Lung (tissue), 12 donors: Measurements from ENCODE around the gene METTL21C. TPM values are rescaled to one million over a fixed set of nuclear protein-coding genes. Genes with fewer than 3 reads are reported as not detected.

Source experiments
- ATAC-seq: fragments of 200-7000 bp; cut with Tn5 transposase; one replicate; pipeline ENCODE4 v1.9.1; 2020; ENCODE audit warnings: moderate number of reproducible peaks; ENCODE audit not compliant: insufficient read depth, low FRiP score
- DNase-seq, 3 donors: peaks; one replicate each; pipeline ENCODE4 v3.0.0-alpha.2; 2013 to 2017
- H3K27ac ChIP-seq, 2 donors: one replicate each; pipeline ENCODE4 v1.5.1; 2013; ENCODE audit warnings: mild to moderate bottlenecking in 2 of 2, moderate library complexity in 2 of 2, control low read depth in 1 of 2, inconsistent platforms in 1 of 2, low read depth in 1 of 2, low read length in 1 of 2
- H3K27me3 ChIP-seq, 3 donors: one replicate each; pipeline ENCODE4 v1.5.1; 2013; ENCODE audit warnings: low read length in 2 of 3; ENCODE audit not compliant: control insufficient read depth in 3 of 3, insufficient read depth in 3 of 3
- H3K36me3 ChIP-seq, 4 donors: one replicate each; pipeline ENCODE4 v1.5.1; 2013; ENCODE audit warnings: low read length in 4 of 4, mild to moderate bottlenecking in 1 of 4, moderate library complexity in 1 of 4; ENCODE audit not compliant: control insufficient read depth in 4 of 4, insufficient read depth in 4 of 4
- H3K4me1 ChIP-seq, 5 donors: one replicate each; pipeline ENCODE4 v1.5.1; 2013; ENCODE audit warnings: low read length in 5 of 5, mild to moderate bottlenecking in 2 of 5, moderate library complexity in 1 of 5; ENCODE audit not compliant: control insufficient read depth in 5 of 5, insufficient read depth in 5 of 5
- H3K4me3 ChIP-seq: one replicate; pipeline ENCODE4 v1.5.1; 2013; ENCODE audit warnings: mild to moderate bottlenecking, control low read depth, moderate library complexity
- H3K9ac ChIP-seq, 2 donors: one replicate each; pipeline ENCODE4 v1.5.1; 2013; ENCODE audit warnings: low read length in 2 of 2, control low read depth in 1 of 2; ENCODE audit not compliant: insufficient read depth in 1 of 2
- H3K9me3 ChIP-seq, 4 donors: one replicate each; pipeline ENCODE4 v1.5.1; 2013; ENCODE audit warnings: low read length in 3 of 4, mild to moderate bottlenecking in 1 of 4, moderate library complexity in 1 of 4; ENCODE audit not compliant: control insufficient read depth in 4 of 4, insufficient read depth in 3 of 4
- WGBS, 2 donors: extraction: QIAGEN DNeasy Blood & Tissue Kit; methylation state at CpG; one replicate each; pipeline ENCODE4 v1.1.7; 2013; 5-methylcytosine and 5-hydroxymethylcytosine counted together
- polyA plus RNA-seq, 2 donors: library from polyadenylated mRNA; stranded (reverse); fragments of 200-250 nt; gene quantifications; one replicate each; pipeline ENCODE4 v1.2.1, GENCODE V29; 2013
- total RNA-seq, 2 donors: library from RNA; depleted of rRNA in 1 of 2; stranded (reverse); fragments of >200 nt in 1 of 2; gene quantifications; one replicate each; pipeline ENCODE4 v1.2.1, GENCODE V29; 2014 to 2021
- TF ChIP-seq, protein P1 (sequence below): IDR thresholded peaks from 2 replicates; pipeline ENCODE4 v1.5.1; 2012; ENCODE audit warnings: mild to moderate bottlenecking; ENCODE audit errors: control extremely low read depth, extremely low read depth
- donor health status: control.
- donor health status: control.
- donor health status: Bipolar disorder and iron deficiency.
- donor health status: healthy.
- donor health status: DM: yes; HTN: yes; CAD: no.

Gene METTL21C
- total and polyA plus RNA-seq, 4 donors, result not detected

DNA sequence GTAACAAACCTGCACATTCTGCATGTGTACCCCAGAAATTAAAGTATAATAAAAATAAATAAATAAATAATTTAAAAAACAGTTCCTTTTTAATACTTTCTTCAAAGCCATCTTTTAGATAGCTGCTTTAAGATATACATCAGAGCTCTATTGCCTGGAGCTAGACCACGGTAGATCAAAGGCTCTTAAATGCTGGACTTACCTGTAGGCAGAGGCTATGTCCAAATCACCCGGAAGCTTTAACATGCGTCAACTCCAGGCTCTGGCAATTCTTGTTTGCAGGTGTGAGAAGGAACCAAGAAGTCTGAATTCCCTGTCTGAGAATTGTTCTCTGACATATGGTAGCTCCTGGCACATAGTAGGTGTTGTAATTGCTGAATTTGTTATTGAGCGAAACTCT is 1.6 kb upstream of the METTL21C start:
- WGBS, 2 donors, result 90 to 97% methylated on average over 4 of the region's 4 CpGs
- DNase-seq (no peak), ATAC-seq (no peak)
- no peak overlapping the region for H3K27ac ChIP-seq
- TF ChIP-seq, protein P1, sequence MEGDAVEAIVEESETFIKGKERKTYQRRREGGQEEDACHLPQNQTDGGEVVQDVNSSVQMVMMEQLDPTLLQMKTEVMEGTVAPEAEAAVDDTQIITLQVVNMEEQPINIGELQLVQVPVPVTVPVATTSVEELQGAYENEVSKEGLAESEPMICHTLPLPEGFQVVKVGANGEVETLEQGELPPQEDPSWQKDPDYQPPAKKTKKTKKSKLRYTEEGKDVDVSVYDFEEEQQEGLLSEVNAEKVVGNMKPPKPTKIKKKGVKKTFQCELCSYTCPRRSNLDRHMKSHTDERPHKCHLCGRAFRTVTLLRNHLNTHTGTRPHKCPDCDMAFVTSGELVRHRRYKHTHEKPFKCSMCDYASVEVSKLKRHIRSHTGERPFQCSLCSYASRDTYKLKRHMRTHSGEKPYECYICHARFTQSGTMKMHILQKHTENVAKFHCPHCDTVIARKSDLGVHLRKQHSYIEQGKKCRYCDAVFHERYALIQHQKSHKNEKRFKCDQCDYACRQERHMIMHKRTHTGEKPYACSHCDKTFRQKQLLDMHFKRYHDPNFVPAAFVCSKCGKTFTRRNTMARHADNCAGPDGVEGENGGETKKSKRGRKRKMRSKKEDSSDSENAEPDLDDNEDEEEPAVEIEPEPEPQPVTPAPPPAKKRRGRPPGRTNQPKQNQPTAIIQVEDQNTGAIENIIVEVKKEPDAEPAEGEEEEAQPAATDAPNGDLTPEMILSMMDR, result no peak
- peaks cover 0 to 4% (median under 1%) of the 10 kb centered on the region in 4 donors for H3K9me3 ChIP-seq
- H3K27me3 ChIP-seq, result peaks cover 0 to 2% (median 0%) of the 10 kb centered on the region in 3 donors
- H3K4me3 ChIP-seq, result no peak overlapping the region
- H3K4me1 ChIP-seq, result peaks cover 0 to 5% (median 3%) of the 10 kb centered on the region in 5 donors
- H3K9ac ChIP-seq, result no peak overlapping the region
- H3K36me3 ChIP-seq, result no peaks in the 10 kb centered on the region

DNA sequence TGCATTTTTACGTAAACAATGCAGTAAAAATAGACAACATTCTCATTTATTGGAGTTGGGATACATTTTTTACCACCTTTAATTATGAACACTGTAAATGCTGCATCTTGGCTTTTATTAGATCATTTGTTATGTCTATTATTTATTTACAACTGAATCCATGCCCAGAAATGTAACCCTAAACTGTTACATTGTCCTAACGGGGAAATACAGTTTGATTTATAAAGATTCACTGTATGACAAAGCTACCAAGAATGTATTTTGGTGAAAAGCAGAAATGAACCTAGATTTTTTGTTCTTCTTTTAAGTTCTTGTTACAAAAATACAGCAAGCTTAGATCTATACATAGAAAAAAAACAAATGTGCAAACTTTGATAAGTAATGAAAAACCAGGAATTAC is 1.1 kb downstream of the METTL21C start:
- ATAC-seq (no peak), DNase-seq (peak in 2 of 3 donors; percentile 22 to 44)
- Histone ChIP-seq H3K4me1 (peaks cover 0 to 5% (median 3%) of the 10 kb centered on the region in 5 donors), H3K4me3 (no peak overlapping the region), H3K9ac (no peak overlapping the region), H3K27ac (no peak overlapping the region), H3K9me3 (peaks cover 0 to 4% (median 2%) of the 10 kb centered on the region in 4 donors), H3K27me3 (peaks cover 0 to 3% (median 0%) of the 10 kb centered on the region in 3 donors), H3K36me3 (no peaks in the 10 kb centered on the region)
- WGBS, 2 donors, result 41 to 64% methylated on average over 2 of the region's 2 CpGs
- TF ChIP-seq, protein P1, result no peak

DNA sequence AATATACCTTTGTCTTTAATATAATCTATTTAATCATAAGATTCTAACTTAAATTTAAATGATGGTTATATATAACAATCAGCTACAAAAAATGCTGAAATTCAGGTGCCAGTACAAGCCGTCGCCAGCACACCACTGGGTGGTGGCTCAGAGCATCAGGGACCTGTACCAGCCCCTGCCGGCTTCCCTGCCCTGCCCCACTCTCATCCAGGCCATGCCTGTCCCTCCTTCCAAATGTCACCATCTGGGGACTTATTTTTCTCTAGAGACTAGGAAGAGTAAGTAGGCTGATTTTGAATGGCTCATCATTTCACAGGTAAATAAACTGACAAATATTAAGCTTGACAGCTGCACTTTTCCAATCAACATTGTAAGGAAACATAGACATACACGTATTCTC is 1.6 kb downstream of the METTL21C start:
- no peak for DNase-seq
- no peak overlapping the region for H3K9ac ChIP-seq
- WGBS, 2 donors, result 91 to 95% methylated on average over 4 of the region's 4 CpGs

More for the DNA sequence above, 1.6 kb downstream of the METTL21C start:
- no peak for ATAC-seq
- no peak overlapping the region for H3K4me3 ChIP-seq
- H3K9me3 ChIP-seq, result peaks cover 0 to 2% (median 0%) of the 10 kb centered on the region in 4 donors
- TF ChIP-seq, protein P1, result no peak
- no peaks in the 10 kb centered on the region for H3K36me3 ChIP-seq
- H3K27me3 ChIP-seq, result peaks cover 0 to 3% (median 0%) of the 10 kb centered on the region in 3 donors
- no peak overlapping the region for H3K27ac ChIP-seq
- H3K4me1 ChIP-seq, result peaks cover 0 to 10% (median 3%) of the 10 kb centered on the region in 5 donors
